ENCODE results near the gene CAMSAP2.

DNA sequence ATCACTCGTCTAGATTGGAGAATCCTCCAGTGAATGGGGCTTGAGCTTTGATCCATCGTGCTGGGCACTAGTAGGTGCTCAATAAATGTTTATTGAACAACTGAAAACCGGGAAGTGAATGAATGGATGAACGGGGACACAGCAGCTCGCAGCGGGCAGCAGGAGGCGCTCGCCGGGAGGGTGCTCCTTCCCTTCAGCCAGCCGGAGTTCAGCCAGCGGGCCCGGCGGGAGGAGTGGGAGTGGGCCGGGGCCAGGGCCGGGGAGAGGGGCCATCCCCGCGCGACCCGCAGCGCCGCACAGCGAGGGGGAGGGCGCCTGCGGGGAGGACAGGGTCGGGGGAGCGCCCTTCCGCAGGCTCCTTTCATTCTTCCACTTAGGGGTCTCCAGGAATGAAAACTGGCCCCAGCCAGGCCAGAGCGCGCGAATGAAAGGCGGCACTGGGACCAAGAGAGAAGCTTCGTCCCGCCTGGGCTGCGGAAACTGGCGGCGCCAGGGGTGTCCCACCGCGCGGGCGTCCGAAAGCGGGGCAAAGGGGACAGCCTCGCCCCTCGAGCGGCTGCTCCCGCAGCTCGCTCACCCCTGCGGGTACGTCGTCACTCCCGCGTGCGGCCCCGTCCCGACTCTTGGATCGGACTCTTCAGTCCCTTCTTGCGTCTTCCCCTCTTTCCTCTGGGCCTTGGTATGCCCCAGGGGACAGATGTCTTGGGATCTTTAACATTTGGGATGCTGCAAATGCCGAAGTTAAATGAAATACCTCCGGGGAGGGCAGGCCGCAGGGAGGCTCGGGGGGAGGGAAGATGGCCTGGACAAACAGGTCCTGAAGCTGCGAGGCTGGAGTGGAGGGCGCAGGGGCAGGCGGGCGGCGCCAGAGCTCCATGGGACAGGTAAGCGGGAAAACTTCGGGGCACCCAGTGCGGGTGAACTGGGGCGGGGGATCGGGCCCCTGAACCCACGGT lies 152.4 kb downstream of the CAMSAP2 start:
- TF ChIP-seq, protein P1, sequence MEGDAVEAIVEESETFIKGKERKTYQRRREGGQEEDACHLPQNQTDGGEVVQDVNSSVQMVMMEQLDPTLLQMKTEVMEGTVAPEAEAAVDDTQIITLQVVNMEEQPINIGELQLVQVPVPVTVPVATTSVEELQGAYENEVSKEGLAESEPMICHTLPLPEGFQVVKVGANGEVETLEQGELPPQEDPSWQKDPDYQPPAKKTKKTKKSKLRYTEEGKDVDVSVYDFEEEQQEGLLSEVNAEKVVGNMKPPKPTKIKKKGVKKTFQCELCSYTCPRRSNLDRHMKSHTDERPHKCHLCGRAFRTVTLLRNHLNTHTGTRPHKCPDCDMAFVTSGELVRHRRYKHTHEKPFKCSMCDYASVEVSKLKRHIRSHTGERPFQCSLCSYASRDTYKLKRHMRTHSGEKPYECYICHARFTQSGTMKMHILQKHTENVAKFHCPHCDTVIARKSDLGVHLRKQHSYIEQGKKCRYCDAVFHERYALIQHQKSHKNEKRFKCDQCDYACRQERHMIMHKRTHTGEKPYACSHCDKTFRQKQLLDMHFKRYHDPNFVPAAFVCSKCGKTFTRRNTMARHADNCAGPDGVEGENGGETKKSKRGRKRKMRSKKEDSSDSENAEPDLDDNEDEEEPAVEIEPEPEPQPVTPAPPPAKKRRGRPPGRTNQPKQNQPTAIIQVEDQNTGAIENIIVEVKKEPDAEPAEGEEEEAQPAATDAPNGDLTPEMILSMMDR (conservative IDR thresholded peaks at IDR 0.05): peak; percentile 75
- TF ChIP-seq ZFX (IDR thresholded peaks at IDR 0.05): no peak
